PFSK-1 (cell line): ENCODE measurements around the gene PFAS.

Experiments
- FOXP2 ChIP-seq: optimal IDR thresholded peaks from 2 replicates; pipeline ENCODE3; 2011; ENCODE audit warnings: borderline replicate concordance, control low read depth, inconsistent platforms; ENCODE audit not compliant: insufficient read depth; ENCODE audit errors: extremely low read length, extremely low read depth
- POLR2AphosphoS5 ChIP-seq: IDR thresholded peaks from 2 replicates; pipeline ENCODE4 v1.6.1; 2012; ENCODE audit warnings: low read depth, mild to moderate bottlenecking, control low read depth, low read length, moderate library complexity
- TF ChIP-seq, protein P1 (sequence below), 2 experiments: IDR thresholded peaks; 2 replicates each; pipeline versions ENCODE4 v1.6.1 to v1.8.0; 2011 to 2012; ENCODE audit warnings: low read depth in 2 of 2, low read length in 2 of 2, control low read depth in 1 of 2, inconsistent platforms in 1 of 2, mild to moderate bottlenecking in 1 of 2, moderate library complexity in 1 of 2; ENCODE audit not compliant: insufficient read depth in 1 of 2

GRCh38 chr17:8264836-8265542, 15.9 kb downstream of the PFAS start:
- TF ChIP-seq POLR2AphosphoS5, result no peak
- TF ChIP-seq, protein P1, sequence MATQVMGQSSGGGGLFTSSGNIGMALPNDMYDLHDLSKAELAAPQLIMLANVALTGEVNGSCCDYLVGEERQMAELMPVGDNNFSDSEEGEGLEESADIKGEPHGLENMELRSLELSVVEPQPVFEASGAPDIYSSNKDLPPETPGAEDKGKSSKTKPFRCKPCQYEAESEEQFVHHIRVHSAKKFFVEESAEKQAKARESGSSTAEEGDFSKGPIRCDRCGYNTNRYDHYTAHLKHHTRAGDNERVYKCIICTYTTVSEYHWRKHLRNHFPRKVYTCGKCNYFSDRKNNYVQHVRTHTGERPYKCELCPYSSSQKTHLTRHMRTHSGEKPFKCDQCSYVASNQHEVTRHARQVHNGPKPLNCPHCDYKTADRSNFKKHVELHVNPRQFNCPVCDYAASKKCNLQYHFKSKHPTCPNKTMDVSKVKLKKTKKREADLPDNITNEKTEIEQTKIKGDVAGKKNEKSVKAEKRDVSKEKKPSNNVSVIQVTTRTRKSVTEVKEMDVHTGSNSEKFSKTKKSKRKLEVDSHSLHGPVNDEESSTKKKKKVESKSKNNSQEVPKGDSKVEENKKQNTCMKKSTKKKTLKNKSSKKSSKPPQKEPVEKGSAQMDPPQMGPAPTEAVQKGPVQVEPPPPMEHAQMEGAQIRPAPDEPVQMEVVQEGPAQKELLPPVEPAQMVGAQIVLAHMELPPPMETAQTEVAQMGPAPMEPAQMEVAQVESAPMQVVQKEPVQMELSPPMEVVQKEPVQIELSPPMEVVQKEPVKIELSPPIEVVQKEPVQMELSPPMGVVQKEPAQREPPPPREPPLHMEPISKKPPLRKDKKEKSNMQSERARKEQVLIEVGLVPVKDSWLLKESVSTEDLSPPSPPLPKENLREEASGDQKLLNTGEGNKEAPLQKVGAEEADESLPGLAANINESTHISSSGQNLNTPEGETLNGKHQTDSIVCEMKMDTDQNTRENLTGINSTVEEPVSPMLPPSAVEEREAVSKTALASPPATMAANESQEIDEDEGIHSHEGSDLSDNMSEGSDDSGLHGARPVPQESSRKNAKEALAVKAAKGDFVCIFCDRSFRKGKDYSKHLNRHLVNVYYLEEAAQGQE (IDR thresholded peaks at IDR 0.05; ENCODE audit: insufficient read depth in 1 of 2, low read depth in 2 of 2, low read length in 2 of 2), result no peak
- no peak for TF ChIP-seq FOXP2
